PFSK-1 (cell line): ENCODE measurements around the gene NR3C1.

Experiments used
- FOXP2 ChIP-seq: optimal IDR thresholded peaks from 2 replicates; pipeline ENCODE3; 2011; ENCODE audit warnings: borderline replicate concordance, control low read depth, inconsistent platforms; ENCODE audit not compliant: insufficient read depth; ENCODE audit errors: extremely low read length, extremely low read depth
- POLR2AphosphoS5 ChIP-seq: IDR thresholded peaks from 2 replicates; pipeline ENCODE4 v1.6.1; 2012; ENCODE audit warnings: low read depth, mild to moderate bottlenecking, control low read depth, low read length, moderate library complexity
- REST ChIP-seq, 2 experiments: IDR thresholded peaks; 2 replicates each; pipeline versions ENCODE4 v1.6.1 to v1.8.0; 2011 to 2012; ENCODE audit warnings: low read depth in 2 of 2, low read length in 2 of 2, control low read depth in 1 of 2, inconsistent platforms in 1 of 2, mild to moderate bottlenecking in 1 of 2, moderate library complexity in 1 of 2; ENCODE audit not compliant: insufficient read depth in 1 of 2
- SIN3A ChIP-seq: IDR thresholded peaks from 2 replicates; pipeline ENCODE4 v1.6.1; 2012; ENCODE audit warnings: mild to moderate bottlenecking, low read length, moderate library complexity, borderline replicate concordance; ENCODE audit not compliant: insufficient read depth
- TAF1 ChIP-seq: IDR thresholded peaks from 2 replicates; pipeline ENCODE4 v1.6.1; 2012; ENCODE audit warnings: low read length, control low read depth, borderline replicate concordance; ENCODE audit not compliant: insufficient read depth

NR3C1 gene

GRCh38 chr5:143426437-143426991 is 23.0 kb upstream of the NR3C1 start:
- TF ChIP-seq POLR2AphosphoS5, result no peak
- no peak for TF ChIP-seq REST (IDR thresholded peaks at IDR 0.05; ENCODE audit: insufficient read depth in 1 of 2, low read depth in 2 of 2, low read length in 2 of 2)

- no peak for TF ChIP-seq REST (IDR thresholded peaks at IDR 0.05; ENCODE audit: insufficient read depth in 1 of 2, low read depth in 2 of 2, low read length in 2 of 2)
- no peak for TF ChIP-seq SIN3A
- no peak for TF ChIP-seq FOXP2
- no peak for TF ChIP-seq TAF1
- no peak for TF ChIP-seq POLR2AphosphoS5
These were observed 22.3 kb upstream of the NR3C1 start for GRCh38 chr5:143425835-143426234.

- TF ChIP-seq REST (IDR thresholded peaks at IDR 0.05; ENCODE audit: insufficient read depth in 1 of 2, low read depth in 2 of 2, low read length in 2 of 2) (no peak), TAF1 (no peak), POLR2AphosphoS5 (no peak), SIN3A (no peak), FOXP2 (no peak)
These were observed 14.8 kb upstream of the NR3C1 start for GRCh38 chr5:143418140-143418866.

- TF ChIP-seq FOXP2, result no peak
- no peak for TF ChIP-seq POLR2AphosphoS5
- TF ChIP-seq TAF1, result no peak
- no peak for TF ChIP-seq REST (IDR thresholded peaks at IDR 0.05; ENCODE audit: insufficient read depth in 1 of 2, low read depth in 2 of 2, low read length in 2 of 2)
- TF ChIP-seq SIN3A, result no peak
These were observed 14.1 kb upstream of the NR3C1 start for GRCh38 chr5:143417503-143418139.
